Measurements from ENCODE around the gene ARHGEF33. TPM values are rescaled to one million over a fixed set of nuclear protein-coding genes. Genes with fewer than 3 reads are reported as not detected.

Gene ARHGEF33
- total RNA-seq, 6 donors from 2014 or later: 0.34 to 3.1 (median 1.0) TPM

DNA sequence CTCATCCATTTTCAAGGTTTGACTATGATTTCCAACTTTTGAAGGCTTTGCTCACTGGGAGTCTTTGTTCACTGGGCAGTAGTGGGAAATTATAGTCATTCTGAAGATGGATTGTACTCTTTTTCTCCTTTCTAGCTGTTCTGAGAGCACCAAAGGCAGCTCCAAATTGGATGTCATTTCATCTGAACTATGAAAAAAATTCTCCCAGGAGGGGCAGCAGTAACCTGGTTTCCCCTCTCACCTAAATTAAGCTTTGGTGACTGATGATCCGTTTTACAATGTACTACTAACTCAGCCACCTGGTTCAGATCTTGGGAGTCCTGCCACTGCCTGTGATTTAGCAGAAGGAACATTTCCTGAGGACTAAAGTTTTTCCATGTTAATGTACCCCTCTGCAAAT lies 17.6 kb downstream of the ARHGEF33 start:
- no peak for ATAC-seq (ENCODE audit: low FRiP score in 2 of 2)
- 76 to 87% methylated on average over 1 of the region's 1 CpG for WGBS, 2 donors
- no peaks in the 10 kb centered on the region for H3K36me3 ChIP-seq
- no peak overlapping the region for H3K27ac ChIP-seq
- no peak for TF ChIP-seq CTCF (IDR thresholded peaks at IDR 0.05)
- TF ChIP-seq EP300 (IDR thresholded peaks at IDR 0.05): no peak
- no peak for TF ChIP-seq POLR2AphosphoS5 (IDR thresholded peaks at IDR 0.05)
- no peak for TF ChIP-seq POLR2A (IDR thresholded peaks at IDR 0.05)
- no peaks in the 10 kb centered on the region for H3K9me3 ChIP-seq
- H3K4me3 ChIP-seq: no peak overlapping the region
- no peaks in the 10 kb centered on the region for H3K27me3 ChIP-seq
- DNase-seq: no peak
- no peaks in the 10 kb centered on the region for H3K4me1 ChIP-seq

DNA sequence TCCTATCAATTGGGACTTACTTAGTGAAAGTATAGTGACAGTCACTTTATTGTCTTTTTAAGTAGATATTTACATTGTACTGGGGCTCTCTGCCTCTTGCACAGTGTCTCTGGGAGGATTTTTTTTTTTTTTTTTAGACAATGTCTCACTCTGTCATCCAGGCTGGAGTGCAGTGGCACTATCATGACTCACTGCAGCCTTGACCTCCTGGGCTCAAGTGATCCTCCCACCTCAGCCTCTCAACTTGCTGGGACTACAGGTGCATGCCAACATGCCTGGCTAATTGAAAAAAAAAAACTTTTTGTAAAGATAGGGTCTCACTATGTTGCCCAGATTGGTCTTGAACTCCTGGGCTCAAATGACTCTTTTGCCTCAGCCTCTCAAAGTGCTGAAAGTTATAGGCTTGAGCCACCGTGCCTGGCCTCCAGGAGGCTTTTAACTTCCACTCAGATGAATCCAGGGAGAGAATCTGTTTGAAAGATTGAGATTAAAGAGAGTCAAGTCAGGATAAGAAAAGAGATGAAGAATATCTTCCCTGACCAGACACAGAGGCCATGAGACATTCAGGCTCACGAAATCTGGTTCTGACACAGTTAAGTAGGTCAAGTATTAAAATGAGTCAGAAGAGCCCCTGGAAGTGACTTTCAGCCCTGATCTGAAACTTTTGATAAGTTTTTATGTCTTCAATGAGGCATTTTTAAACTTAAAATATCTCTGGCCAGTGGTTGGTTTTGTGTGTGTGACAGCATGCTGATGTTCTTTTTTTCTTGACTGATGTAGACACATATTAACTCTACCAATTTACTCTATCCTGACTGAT lies 18.3 kb downstream of the ARHGEF33 start:
- ATAC-seq (ENCODE audit: low FRiP score in 2 of 2) (no peak), DNase-seq (no peak)
- Histone ChIP-seq H3K27me3 (no peaks in the 10 kb centered on the region), H3K9me3 (no peaks in the 10 kb centered on the region), H3K4me3 (no peak overlapping the region), H3K27ac (no peak overlapping the region), H3K4me1 (no peaks in the 10 kb centered on the region), H3K36me3 (no peaks in the 10 kb centered on the region)
- 83 to 84% methylated on average over 2 of the region's 2 CpGs for WGBS, 2 donors
- TF ChIP-seq POLR2AphosphoS5 (IDR thresholded peaks at IDR 0.05) (no peak), POLR2A (IDR thresholded peaks at IDR 0.05) (no peak), EP300 (IDR thresholded peaks at IDR 0.05) (no peak), CTCF (IDR thresholded peaks at IDR 0.05) (no peak)

DNA sequence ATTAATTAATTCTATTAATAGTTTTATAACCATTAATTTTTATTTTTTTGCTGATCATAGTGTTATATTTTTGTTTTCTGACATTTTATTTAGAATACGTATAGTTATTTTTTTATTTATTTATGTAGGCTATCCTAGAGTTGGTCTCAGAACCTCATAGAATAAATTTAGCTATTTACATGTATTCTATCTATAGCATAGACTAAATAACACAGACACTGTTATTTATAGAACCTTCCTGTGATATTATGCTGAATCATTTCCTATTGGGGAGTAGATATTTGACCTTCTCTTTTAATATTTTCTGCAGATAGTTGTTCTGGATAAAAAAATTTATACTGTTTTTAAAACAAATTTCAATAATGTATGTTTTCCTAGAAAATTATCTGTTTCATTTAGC lies 20.2 kb downstream of the ARHGEF33 start:
- DNase-seq (no peak), ATAC-seq (ENCODE audit: low FRiP score in 2 of 2) (no peak)
- no peak for TF ChIP-seq EP300 (IDR thresholded peaks at IDR 0.05)
- TF ChIP-seq POLR2A (IDR thresholded peaks at IDR 0.05): no peak
- TF ChIP-seq POLR2AphosphoS5 (IDR thresholded peaks at IDR 0.05): no peak
- TF ChIP-seq CTCF (IDR thresholded peaks at IDR 0.05): no peak
- H3K27me3 ChIP-seq: no peaks in the 10 kb centered on the region
- WGBS, 2 donors: 91 to 93% methylated on average over 1 of the region's 1 CpG
- H3K9me3 ChIP-seq: no peaks in the 10 kb centered on the region
- H3K36me3 ChIP-seq: no peaks in the 10 kb centered on the region
- H3K4me1 ChIP-seq: no peaks in the 10 kb centered on the region
- H3K27ac ChIP-seq: no peak overlapping the region
- no peak overlapping the region for H3K4me3 ChIP-seq

GRCh38 chr2:38911191-38911590 lies 21.5 kb downstream of the ARHGEF33 start:
- Histone ChIP-seq H3K27ac (no peak overlapping the region), H3K9me3 (no peaks in the 10 kb centered on the region), H3K27me3 (no peaks in the 10 kb centered on the region), H3K36me3 (no peaks in the 10 kb centered on the region), H3K4me3 (no peak overlapping the region), H3K4me1 (no peaks in the 10 kb centered on the region)
- no peak for DNase-seq
- TF ChIP-seq POLR2A (IDR thresholded peaks at IDR 0.05): no peak
- no peak for TF ChIP-seq CTCF (IDR thresholded peaks at IDR 0.05)
- no peak for TF ChIP-seq EP300 (IDR thresholded peaks at IDR 0.05)
- TF ChIP-seq POLR2AphosphoS5 (IDR thresholded peaks at IDR 0.05): no peak
- ATAC-seq (ENCODE audit: low FRiP score in 2 of 2): no peak
- 82 to 89% methylated on average over 1 of the region's 1 CpG for WGBS, 2 donors

DNA sequence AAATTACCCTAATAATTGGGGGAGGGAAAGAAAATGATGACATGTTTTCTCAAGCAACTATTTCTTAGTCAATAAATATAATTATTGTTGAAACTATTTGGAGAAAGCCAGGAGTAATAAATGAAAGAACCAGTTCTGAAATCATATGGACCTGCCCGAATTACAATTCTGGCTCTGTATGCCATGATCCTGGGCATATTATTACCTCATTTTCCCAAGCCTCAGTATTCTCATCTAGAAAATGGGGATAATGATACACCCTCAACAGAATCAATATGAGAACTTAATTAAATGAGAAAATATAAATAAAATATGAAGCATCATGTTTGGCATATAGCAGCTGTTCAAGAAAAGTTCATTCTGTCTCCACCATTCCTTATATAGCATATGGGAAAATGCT lies 22.9 kb downstream of the ARHGEF33 start:
- DNase-seq (no peak), ATAC-seq (ENCODE audit: low FRiP score in 2 of 2) (no peak)
- Histone ChIP-seq H3K36me3 (no peaks in the 10 kb centered on the region), H3K27me3 (no peaks in the 10 kb centered on the region), H3K9me3 (no peaks in the 10 kb centered on the region), H3K27ac (no peak overlapping the region), H3K4me3 (no peak overlapping the region), H3K4me1 (no peaks in the 10 kb centered on the region)
- WGBS, 2 donors: 70 to 74% methylated on average over 1 of the region's 1 CpG
- TF ChIP-seq CTCF (IDR thresholded peaks at IDR 0.05) (no peak), POLR2AphosphoS5 (IDR thresholded peaks at IDR 0.05) (no peak), POLR2A (IDR thresholded peaks at IDR 0.05) (no peak), EP300 (IDR thresholded peaks at IDR 0.05) (no peak)
